22Rv1 (cell line): ENCODE results near the gene FBH1.

ENCODE experiments used
- CTCF ChIP-seq: fragments of 450-650 bp; IDR thresholded peaks from 2 replicates; pipeline ENCODE4 v1.5.1; 2017; ENCODE audit warnings: mild to moderate bottlenecking
- ZFX ChIP-seq: fragments of 450-650 bp; IDR thresholded peaks from 2 replicates; pipeline ENCODE4 v1.6.1; 2017; ENCODE audit warnings: antibody characterized with exemption, borderline replicate concordance

DNA sequence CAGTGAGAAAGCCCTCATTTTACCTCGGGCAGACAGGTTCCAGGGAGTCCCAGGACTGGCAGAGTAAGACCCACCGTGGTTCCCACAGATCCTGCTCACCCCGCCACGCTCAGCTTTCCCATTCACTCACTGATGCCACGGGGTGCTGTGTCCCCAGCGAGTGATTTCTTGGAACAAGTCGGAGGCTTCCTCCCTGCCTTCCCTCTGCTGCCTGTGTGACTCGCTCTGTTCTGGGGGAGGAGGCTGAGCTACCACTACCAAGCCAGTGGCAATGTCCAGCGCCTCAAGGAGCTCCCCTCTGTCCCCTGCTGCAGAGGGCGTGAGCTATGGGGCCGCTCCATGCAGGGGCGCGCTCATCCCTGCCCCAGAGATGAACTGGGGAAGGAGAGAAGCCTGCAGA is 74.7 kb downstream of the FBH1 start:
- TF ChIP-seq CTCF (no peak), ZFX (no peak)
